HepG2 (cell line): ENCODE data around the gene NOC2L. TPM values are rescaled to one million over a fixed set of nuclear protein-coding genes. Genes with fewer than 3 reads are reported as not detected.

Experiments used
- CENPT ChIP-seq: sonication (generic); formaldehyde crosslinking; IDR thresholded peaks from 2 replicates; pipeline ENCODE4 v1.8.0; 2022; ENCODE audit warnings: low read depth, mild to moderate bottlenecking, moderate library complexity, missing genetic modification reagents
- CHCHD3 ChIP-seq: sonication (generic); formaldehyde crosslinking; IDR thresholded peaks from 2 replicates; pipeline ENCODE4 v1.8.0; 2022; ENCODE audit warnings: mild to moderate bottlenecking, missing genetic modification reagents, moderate library complexity
- CREM ChIP-seq, 2 experiments: sonication (generic) in 1 of 2; formaldehyde crosslinking in 1 of 2; IDR thresholded peaks; 2 replicates each; pipeline versions ENCODE4 v1.4.0 to v1.6.1; 2016 to 2020; ENCODE audit warnings: antibody characterized with exemption in 1 of 2, mild to moderate bottlenecking in 1 of 2, missing genetic modification reagents in 1 of 2
- FIP1L1 ChIP-seq: fragments of 200-400 bp; formaldehyde crosslinking; IDR thresholded peaks from 2 replicates; pipeline ENCODE4 v1.6.1; 2018; ENCODE audit warnings: low read depth, mild to moderate bottlenecking, low read length, moderate library complexity, borderline replicate concordance; ENCODE audit not compliant: insufficient read depth
- HIVEP1 ChIP-seq: sonication (generic); formaldehyde crosslinking; IDR thresholded peaks from 2 replicates; pipeline ENCODE4 v1.4.0; 2020; ENCODE audit warnings: mild to moderate bottlenecking, missing genetic modification reagents
- KDM6A ChIP-seq: IDR thresholded peaks from 2 replicates; pipeline ENCODE4 v1.6.1; 2016; ENCODE audit warnings: low read depth
- PHF20 ChIP-seq: sonication (generic); formaldehyde crosslinking; IDR thresholded peaks from 2 replicates; pipeline ENCODE4 v1.5.0; 2020; ENCODE audit warnings: mild to moderate bottlenecking, missing genetic modification reagents
- POLR2A ChIP-seq, 2 experiments: IDR thresholded peaks; 2 replicates each; pipeline ENCODE4 v1.6.1; 2011; ENCODE audit warnings: low read depth in 2 of 2, low read length in 2 of 2, mild to moderate bottlenecking in 1 of 2, moderate library complexity in 1 of 2; ENCODE audit not compliant: insufficient read depth in 1 of 2
- PTBP1 ChIP-seq: fragments of 200-400 bp; formaldehyde crosslinking; IDR thresholded peaks from 2 replicates; pipeline ENCODE4 v1.6.1; 2018; ENCODE audit warnings: low read length, low read depth; ENCODE audit not compliant: poor library complexity, severe bottlenecking
- RBFOX2 ChIP-seq: fragments of 200-400 bp; formaldehyde crosslinking; IDR thresholded peaks from 2 replicates; pipeline ENCODE4 v1.6.1; 2017; ENCODE audit warnings: low read depth, mild to moderate bottlenecking, low read length
- SIN3B ChIP-seq: fragments of 150-350 bp; IDR thresholded peaks from 2 replicates; pipeline ENCODE4 v1.6.1; 2014; ENCODE audit warnings: low read length
- STAT5B ChIP-seq: sonication (generic); formaldehyde crosslinking; IDR thresholded peaks from 2 replicates; pipeline ENCODE4 v1.4.0; 2020; ENCODE audit warnings: missing genetic modification reagents
- ZBTB7B ChIP-seq: sonication (generic); formaldehyde crosslinking; IDR thresholded peaks from 2 replicates; pipeline ENCODE4 v1.4.0; 2020; ENCODE audit warnings: missing genetic modification reagents
- ZFP37 ChIP-seq: sonication (generic); formaldehyde crosslinking; IDR thresholded peaks from 2 replicates; pipeline ENCODE4 v1.4.0; 2020; ENCODE audit warnings: missing genetic modification reagents, borderline replicate concordance
- ZNF17 ChIP-seq: sonication (generic); formaldehyde crosslinking; IDR thresholded peaks from 2 replicates; pipeline ENCODE4 v1.5.0; 2020; ENCODE audit warnings: mild to moderate bottlenecking, missing genetic modification reagents
- ZNF263 ChIP-seq: sonication (generic); formaldehyde crosslinking; IDR thresholded peaks from 2 replicates; pipeline ENCODE4 v1.4.0; 2020; ENCODE audit warnings: missing genetic modification reagents
- ZNF3 ChIP-seq: IDR thresholded peaks from 2 replicates; pipeline ENCODE4 v1.7.0; 2017; ENCODE audit warnings: inconsistent platforms
- ZNF446 ChIP-seq: sonication (generic); formaldehyde crosslinking; IDR thresholded peaks from 2 replicates; pipeline ENCODE4 v1.5.0; 2020; ENCODE audit warnings: mild to moderate bottlenecking, missing genetic modification reagents
- ZNF550 ChIP-seq: sonication (generic); formaldehyde crosslinking; IDR thresholded peaks from 2 replicates; pipeline ENCODE4 v1.4.0; 2020; ENCODE audit warnings: mild to moderate bottlenecking, missing genetic modification reagents, borderline replicate concordance
- ZNF556 ChIP-seq: sonication (generic); formaldehyde crosslinking; IDR thresholded peaks from 2 replicates; pipeline ENCODE4 v1.4.0; 2020; ENCODE audit warnings: mild to moderate bottlenecking, missing genetic modification reagents, borderline replicate concordance
- ZNF558 ChIP-seq: sonication (generic); formaldehyde crosslinking; IDR thresholded peaks from 2 replicates; pipeline ENCODE4 v1.9.0; 2022; ENCODE audit warnings: mild to moderate bottlenecking, missing genetic modification reagents, borderline replicate concordance
- polyA plus RNA-seq, 8 experiments: library from polyadenylated mRNA; depleted of rRNA in 3 of 8; stranded (reverse) in 7 of 8; unstranded in 1 of 8; fragments of >200 nt; fragmentation: Illumina TruSeq in 4 of 8; extraction: Trizol in 4 of 8; gene quantifications; 2 replicates each; pipeline versions ENCODE4 v1.2.1 to v1.2.3, GENCODE V29; 2011 to 2016; ENCODE audit warnings: low read depth in 4 of 8, missing spikeins in 1 of 8, mixed read lengths in 1 of 8; ENCODE audit not compliant: insufficient read depth in 1 of 8
- total RNA-seq, 5 experiments: library from RNA; depleted of rRNA; stranded (reverse); fragments of >200 nt; fragmentation: Illumina TruSeq; extraction: Trizol; gene quantifications; 2 replicates each; pipeline ENCODE4 v1.2.3, GENCODE V29; 2016; ENCODE audit warnings: low read depth in 1 of 5
- TF ChIP-seq, protein P1 (sequence below): sonication (generic); formaldehyde crosslinking; IDR thresholded peaks from 2 replicates; pipeline ENCODE4 v1.8.1; 2023; ENCODE audit warnings: mild to moderate bottlenecking, inconsistent platforms, moderate library complexity, missing genetic modification reagents, borderline replicate concordance
- TF ChIP-seq, protein P2 (sequence below): IDR thresholded peaks from 2 replicates; pipeline ENCODE4 v1.6.1; 2016
- TF ChIP-seq, protein P3 (sequence below): sonication (generic); formaldehyde crosslinking; IDR thresholded peaks from 2 replicates; pipeline ENCODE4 v1.5.1; 2020; ENCODE audit warnings: missing genetic modification reagents, mild to moderate bottlenecking, borderline replicate concordance
- TF ChIP-seq, protein P4 (sequence below): sonication (generic); formaldehyde crosslinking; IDR thresholded peaks from 2 replicates; pipeline ENCODE4 v1.4.0; 2020; ENCODE audit warnings: missing genetic modification reagents, mild to moderate bottlenecking, borderline replicate concordance

NOC2L gene
- total and polyA plus RNA-seq, 2 of the 13 experiments (the other 11 are each of a cell fraction or from before 2014, with no cell fraction given): 32.0 to 103 TPM

DNA sequence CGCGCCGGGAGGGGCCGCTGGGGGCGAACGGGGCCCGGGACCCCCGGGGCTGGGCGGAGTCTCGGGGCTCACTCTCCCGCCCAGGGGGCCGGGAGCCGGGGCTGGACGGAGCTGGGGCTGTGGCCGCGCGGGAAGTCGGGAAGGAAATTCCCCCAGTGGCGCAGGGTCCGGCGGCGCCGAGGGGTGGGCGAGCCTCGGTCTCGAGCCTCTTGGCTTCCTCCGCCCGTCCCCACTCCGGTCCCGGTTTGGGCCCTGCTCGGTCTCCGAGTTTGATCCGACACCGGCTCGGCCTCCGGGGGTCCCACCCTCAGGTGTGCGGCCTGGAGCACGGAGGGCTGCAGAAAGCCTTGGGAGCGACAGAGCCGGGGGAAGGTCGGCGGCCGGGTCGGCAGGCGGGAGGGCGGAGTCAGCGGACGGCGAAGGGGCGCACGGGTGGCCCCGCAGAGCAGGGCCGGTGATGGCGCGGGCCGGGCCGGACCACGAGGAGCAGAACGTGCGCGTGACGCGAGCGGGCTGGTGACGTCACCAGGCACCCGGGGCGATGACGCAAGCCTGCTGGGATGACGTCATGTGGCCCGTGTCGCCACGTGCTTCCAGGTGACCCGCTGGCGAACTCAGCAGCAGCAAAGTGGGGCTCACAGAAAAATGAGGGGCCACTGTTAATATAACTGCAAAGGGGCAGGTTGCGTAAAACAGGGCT, 41.5 kb upstream of the NOC2L start (continued):
- TF ChIP-seq, protein P1, sequence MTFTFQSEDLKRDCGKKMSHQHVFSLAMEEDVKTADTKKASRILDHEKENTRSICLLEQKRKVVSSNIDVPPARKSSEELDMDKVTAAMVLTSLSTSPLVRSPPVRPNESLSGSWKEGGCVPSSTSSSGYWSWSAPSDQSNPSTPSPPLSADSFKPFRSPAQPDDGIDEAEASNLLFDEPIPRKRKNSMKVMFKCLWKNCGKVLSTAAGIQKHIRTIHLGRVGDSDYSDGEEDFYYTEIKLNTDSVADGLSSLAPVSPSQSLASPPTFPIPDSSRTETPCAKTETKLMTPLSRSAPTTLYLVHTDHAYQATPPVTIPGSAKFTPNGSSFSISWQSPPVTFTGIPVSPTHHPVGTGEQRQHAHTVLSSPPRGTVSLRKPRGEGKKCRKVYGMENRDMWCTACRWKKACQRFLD: peak; percentile 75; the same call in 1 of the 2 replicates
- TF ChIP-seq ZNF17 (no peak), ZNF263 (CRISPR knock-in tag) (peak; percentile 74), ZBTB7B (CRISPR knock-in tag) (peak; percentile 86), RBFOX2 (peak; percentile 91), FIP1L1 (no peak), HIVEP1 (CRISPR knock-in tag) (no peak), PTBP1 (peak; percentile 56), CENPT (CRISPR knock-in tag) (peak; percentile 79; the same call in 1 of the 2 replicates), CHCHD3 (CRISPR knock-in tag) (peak; percentile 80; the same call in 1 of the 2 replicates), POLR2A (IDR thresholded peaks at IDR 0.05; ENCODE audit: insufficient read depth in 1 of 2, low read depth in 2 of 2, low read length in 2 of 2) (peak in 1 of 2 experiments; percentile 56; a peak in 2 of 4 replicates), ZNF558 (CRISPR knock-in tag) (no peak), KDM6A (CRISPR knock-in tag) (no peak), SIN3B (no peak; the same call in 1 of the 2 replicates), ZNF550 (peak; percentile 52; the same call in 1 of the 2 replicates), ZNF3 (CRISPR knock-in tag) (0 out of 2 replicates have a peak, but pooled peaks have one; percentile 17), ZFP37 (CRISPR knock-in tag) (0 out of 2 replicates have a peak, but pooled peaks have one; percentile 21), STAT5B (CRISPR knock-in tag) (no peak), CREM (IDR thresholded peaks at IDR 0.05) (peak; percentile 95), CREM (CRISPR knock-in tag; IDR thresholded peaks at IDR 0.05) (peak; percentile 88), ZNF556 (peak; percentile 13; the same call in 1 of the 2 replicates), PHF20 (CRISPR knock-in tag) (no peak), ZNF446 (0 out of 2 replicates have a peak, but pooled peaks have one; percentile 60)
- TF ChIP-seq, protein P2, sequence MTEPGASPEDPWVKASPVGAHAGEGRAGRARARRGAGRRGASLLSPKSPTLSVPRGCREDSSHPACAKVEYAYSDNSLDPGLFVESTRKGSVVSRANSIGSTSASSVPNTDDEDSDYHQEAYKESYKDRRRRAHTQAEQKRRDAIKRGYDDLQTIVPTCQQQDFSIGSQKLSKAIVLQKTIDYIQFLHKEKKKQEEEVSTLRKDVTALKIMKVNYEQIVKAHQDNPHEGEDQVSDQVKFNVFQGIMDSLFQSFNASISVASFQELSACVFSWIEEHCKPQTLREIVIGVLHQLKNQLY: peak; percentile 40
- TF ChIP-seq, protein P3, sequence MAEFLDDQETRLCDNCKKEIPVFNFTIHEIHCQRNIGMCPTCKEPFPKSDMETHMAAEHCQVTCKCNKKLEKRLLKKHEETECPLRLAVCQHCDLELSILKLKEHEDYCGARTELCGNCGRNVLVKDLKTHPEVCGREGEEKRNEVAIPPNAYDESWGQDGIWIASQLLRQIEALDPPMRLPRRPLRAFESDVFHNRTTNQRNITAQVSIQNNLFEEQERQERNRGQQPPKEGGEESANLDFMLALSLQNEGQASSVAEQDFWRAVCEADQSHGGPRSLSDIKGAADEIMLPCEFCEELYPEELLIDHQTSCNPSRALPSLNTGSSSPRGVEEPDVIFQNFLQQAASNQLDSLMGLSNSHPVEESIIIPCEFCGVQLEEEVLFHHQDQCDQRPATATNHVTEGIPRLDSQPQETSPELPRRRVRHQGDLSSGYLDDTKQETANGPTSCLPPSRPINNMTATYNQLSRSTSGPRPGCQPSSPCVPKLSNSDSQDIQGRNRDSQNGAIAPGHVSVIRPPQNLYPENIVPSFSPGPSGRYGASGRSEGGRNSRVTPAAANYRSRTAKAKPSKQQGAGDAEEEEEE (CRISPR knock-in tag): no peak
- TF ChIP-seq, protein P4, sequence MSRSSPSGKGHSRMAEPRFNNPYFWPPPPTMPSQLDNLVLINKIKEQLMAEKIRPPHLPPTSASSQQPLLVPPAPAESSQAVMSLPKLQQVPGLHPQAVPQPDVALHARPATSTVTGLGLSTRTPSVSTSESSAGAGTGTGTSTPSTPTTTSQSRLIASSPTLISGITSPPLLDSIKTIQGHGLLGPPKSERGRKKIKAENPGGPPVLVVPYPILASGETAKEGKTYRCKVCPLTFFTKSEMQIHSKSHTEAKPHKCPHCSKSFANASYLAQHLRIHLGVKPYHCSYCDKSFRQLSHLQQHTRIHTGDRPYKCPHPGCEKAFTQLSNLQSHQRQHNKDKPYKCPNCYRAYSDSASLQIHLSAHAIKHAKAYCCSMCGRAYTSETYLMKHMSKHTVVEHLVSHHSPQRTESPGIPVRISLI (CRISPR knock-in tag): 0 out of 2 replicates have a peak, but pooled peaks have one; percentile 19
